Pons (tissue), 1 donor: Measurements from ENCODE around the gene MACO1.
"Not testable (repeated sequence)": the region's sequence is repeated elsewhere in the genome, so short reads cannot be mapped to it uniquely, and the experiment has no call there.

Experiments used
- DNase-seq: peaks from one replicate; pipeline ENCODE4 v3.0.0-alpha.2; 2016; ENCODE audit warnings: low spot score

MACO1 gene

GRCh38 chr1:25458541-25459298 is 28.0 kb downstream of the MACO1 start:
- no peak for DNase-seq

GRCh38 chr1:25460020-25460419 is 29.3 kb downstream of the MACO1 start:
- no peak for DNase-seq

GRCh38 chr1:25460816-25461215 is 30.1 kb downstream of the MACO1 start:
- DNase-seq = not testable (repeated sequence)

GRCh38 chr1:25461849-25462248 is 31.2 kb downstream of the MACO1 start:
- no peak for DNase-seq

- no peak for DNase-seq
These were observed 32.0 kb downstream of the MACO1 start for GRCh38 chr1:25462732-25463131.

- DNase-seq = no peak
These were observed 36.5 kb downstream of the MACO1 start for GRCh38 chr1:25467193-25467592.

GRCh38 chr1:25467616-25468015 is 36.9 kb downstream of the MACO1 start:
- DNase-seq = no peak

GRCh38 chr1:25468033-25468432 is 37.3 kb downstream of the MACO1 start:
- DNase-seq = no peak

- no peak for DNase-seq
These were observed 38.5 kb downstream of the MACO1 start for GRCh38 chr1:25469177-25469576.

GRCh38 chr1:25472471-25472870 is 41.8 kb downstream of the MACO1 start:
- no peak for DNase-seq

- no peak for DNase-seq
These were observed 43.0 kb downstream of the MACO1 start for GRCh38 chr1:25473653-25474225.

- no peak for DNase-seq
These were observed 43.8 kb downstream of the MACO1 start for GRCh38 chr1:25474439-25475047.

GRCh38 chr1:25476186-25477097 is 45.7 kb downstream of the MACO1 start:
- no peak for DNase-seq

GRCh38 chr1:25477448-25478034 is 46.8 kb downstream of the MACO1 start:
- DNase-seq = no peak

GRCh38 chr1:25478633-25479032 is 47.9 kb downstream of the MACO1 start:
- DNase-seq = no peak

- no peak for DNase-seq
These were observed 50.9 kb downstream of the MACO1 start for GRCh38 chr1:25481625-25482024.

- no peak for DNase-seq
These were observed 51.5 kb downstream of the MACO1 start for GRCh38 chr1:25482211-25482610.

- no peak for DNase-seq
These were observed 53.4 kb downstream of the MACO1 start for GRCh38 chr1:25484096-25484495.

- DNase-seq = no peak
These were observed 53.8 kb downstream of the MACO1 start for GRCh38 chr1:25484533-25484932.

GRCh38 chr1:25485536-25486411 is 55.1 kb downstream of the MACO1 start:
- DNase-seq = no peak

- DNase-seq = peak; percentile 44
These were observed 55.9 kb downstream of the MACO1 start for GRCh38 chr1:25486602-25487001.
